CD4-positive, alpha-beta T cell (primary cell): ENCODE measurements around the gene NPIPB9. TPM values are rescaled to one million over a fixed set of nuclear protein-coding genes. Genes with fewer than 3 reads are reported as not detected.

Experiments
- ATAC-seq: fragments of 200-7000 bp; cut with Tn5 transposase; one replicate; pipeline ENCODE4 v1.10.0; 2022; ENCODE audit warnings: mild to moderate bottlenecking; ENCODE audit not compliant: poor library complexity
- CTCF ChIA-PET: fragments of 350-600 bp; sonication (Branson Sonifier 250); formaldehyde crosslinking; loops from one replicate; lab custom pipeline; 2021; ENCODE audit warnings: antibody characterized with exemption, inconsistent platforms; lab: Charles Lee
- POLR2A ChIA-PET: fragments of 350-600 bp; sonication (Branson Sonifier 250); formaldehyde crosslinking; loops from one replicate; lab custom pipeline; 2021; ENCODE audit warnings: antibody characterized with exemption, inconsistent platforms; lab: Charles Lee
- DNase-seq, 14 experiments: peaks; one replicate each; pipeline ENCODE4 v3.0.0-alpha.2; 2013 to 2020; ENCODE audit warnings: mixed read lengths in 2 of 14
- H3K27ac ChIP-seq, 2 donors: one replicate each; pipeline versions ENCODE4 v1.5.1 to v1.7.0; 2013; ENCODE audit warnings: low read length in 2 of 2, low read depth in 1 of 2, mild to moderate bottlenecking in 1 of 2
- H3K27me3 ChIP-seq, 2 experiments: 1 replicate in 1 of 2; 2 replicates in 1 of 2; pipeline versions ENCODE4 v1.6.1 to v1.7.0; 2013; ENCODE audit warnings: low read length in 2 of 2, control low read depth in 1 of 2, mild to moderate bottlenecking in 1 of 2, moderate library complexity in 1 of 2; ENCODE audit not compliant: insufficient read depth in 2 of 2, control insufficient read depth in 1 of 2
- H3K36me3 ChIP-seq: one replicate; pipeline ENCODE4 v1.6.1; 2013; ENCODE audit warnings: low read length, control low read depth; ENCODE audit not compliant: insufficient read depth
- H3K4me1 ChIP-seq: one replicate; pipeline ENCODE4 v1.6.1; 2013; ENCODE audit warnings: low read length, control low read depth; ENCODE audit not compliant: insufficient read depth
- H3K4me3 ChIP-seq: one replicate; pipeline ENCODE4 v1.5.1; 2013; ENCODE audit warnings: mild to moderate bottlenecking, low read length, moderate library complexity
- H3K9me3 ChIP-seq, 2 experiments: 1 replicate in 1 of 2; 2 replicates in 1 of 2; pipeline versions ENCODE4 v1.6.1 to v1.7.0; 2013; ENCODE audit warnings: low read length in 2 of 2, mild to moderate bottlenecking in 2 of 2, control low read depth in 1 of 2, moderate library complexity in 1 of 2; ENCODE audit not compliant: control insufficient read depth in 1 of 2, insufficient read depth in 1 of 2
- H3K27ac Mint-ChIP-seq: one replicate; pipeline ENCODE4 v1.8.0; 2020; ENCODE audit warnings: mixed read lengths
- H3K27me3 Mint-ChIP-seq: one replicate; pipeline ENCODE4 v1.8.0; 2021; ENCODE audit warnings: mixed read lengths
- H3K36me3 Mint-ChIP-seq: one replicate; pipeline ENCODE4 v1.8.0; 2021; ENCODE audit warnings: low read depth, mixed read lengths
- H3K4me1 Mint-ChIP-seq: one replicate; pipeline ENCODE4 v1.8.0; 2021; ENCODE audit warnings: low read depth, mixed read lengths
- H3K4me3 Mint-ChIP-seq: one replicate; pipeline ENCODE4 v1.8.0; 2020; ENCODE audit warnings: mild to moderate bottlenecking, mixed read lengths
- H3K9me3 Mint-ChIP-seq: one replicate; pipeline ENCODE4 v1.8.0; 2020; ENCODE audit warnings: mixed read lengths
- CTCF ChIP-seq: fragments of 200-600 bp; IDR thresholded peaks from one replicate; pipeline ENCODE4 v1.8.0; 2022; ENCODE audit warnings: antibody characterized with exemption, mild to moderate bottlenecking
- intact Hi-C, 2 experiments: fragments of 100-400 bp; cut with DNase I in 1 of 2; cut with micrococcal nuclease in 1 of 2; formaldehyde crosslinking; loops; one replicate each; pipeline versions ENCODE4 v1.15.1 to v1.9.0; 2023 to 2025; cut with DNase I, micrococcal nuclease
- microRNA-seq: library from miRNA; unstranded; fragments of <30 nt; microRNA quantifications from one replicate; pipeline ENCODE4 v1.2.0, GENCODE V29; 2021; ENCODE audit warnings: borderline microRNAs expressed, borderline replicate concordance
- total RNA-seq, 174 experiments: library from RNA in 2 of 174; stranded (reverse) in 2 of 174; gene quantifications; one replicate each; pipeline ENCODE4 v1.2.3 and lab custom pipeline; 2021 to 2026

The NPIPB9 gene
- total RNA-seq, 2 experiments from 2014 or later = 1.9 to 2.6 TPM

DNA sequence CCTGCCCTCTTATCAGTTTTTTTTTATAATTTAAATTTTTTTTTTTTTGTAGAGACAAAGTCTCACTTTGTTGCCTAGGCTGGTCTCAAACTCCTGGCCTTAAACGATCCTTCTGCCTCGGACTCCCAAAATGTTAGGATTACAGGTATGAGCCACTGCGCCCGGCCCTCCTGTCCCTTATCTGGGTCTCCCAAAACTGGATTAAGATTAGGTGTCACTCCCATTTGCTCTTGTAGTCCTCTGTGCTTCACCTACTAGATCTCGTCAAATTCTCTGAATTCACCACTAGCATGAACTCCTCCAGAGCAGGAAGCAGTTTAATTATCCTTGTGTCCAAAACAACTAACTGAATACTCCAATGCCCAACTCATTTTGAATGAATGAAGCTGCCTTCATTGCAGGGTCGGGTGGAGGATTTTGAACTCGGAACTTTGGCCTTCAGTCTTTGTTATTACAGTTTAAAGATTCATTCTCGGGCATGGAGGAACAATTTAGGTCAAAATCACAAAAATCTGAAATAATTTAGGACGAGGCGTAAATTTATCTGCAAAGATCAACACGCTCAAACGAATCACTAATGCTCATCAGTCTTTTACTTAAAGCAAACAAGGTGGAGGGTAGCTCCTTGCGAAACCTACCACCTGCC is 70.4 kb downstream of the NPIPB9 start:
- no peaks in the 10 kb centered on the region for H3K9me3 ChIP-seq
- peaks cover 31% of the 10 kb centered on the region for H3K4me1 ChIP-seq
- ChIA-PET POLR2A (interaction anchor here (0.6 to 4.4 kb wide), 27 partner anchors 7 to 1243 kb away, joined by 3 to 85 read pairs (median 5); partner anchors contain the start of genes ALDOA, APOBR, NFATC2IP and RABEP2), CTCF (interaction anchor here (2.4 kb wide), 1 partner anchor 25 kb away, joined by 6 read pairs; no protein-coding TSS in a partner anchor)
- peak overlapping the region; percentile 93 to 95 for H3K27ac ChIP-seq
- intact Hi-C loops = loop anchor here in 1 of 2 experiments (10.0 kb wide), 1 partner anchor 1173 kb away; the partner anchor contains the start of genes HIRIP3 and INO80E
- no peaks in the 10 kb centered on the region for H3K27me3 ChIP-seq
- H3K9me3 Mint-ChIP-seq = no peaks in the 10 kb centered on the region
- H3K4me1 Mint-ChIP-seq = peaks cover 42% of the 10 kb centered on the region
- peaks cover 24% of the 10 kb centered on the region for H3K36me3 ChIP-seq
- no peak for DNase-seq
- peak overlapping the region; percentile 99 for H3K27ac Mint-ChIP-seq
- no peak for TF ChIP-seq CTCF
- H3K4me3 Mint-ChIP-seq = peak overlapping the region; percentile 84
- no peak for ATAC-seq
- peaks cover 38% of the 10 kb centered on the region for H3K36me3 Mint-ChIP-seq
- peak overlapping the region; percentile 90 for H3K4me3 ChIP-seq
- H3K27me3 Mint-ChIP-seq = no peaks in the 10 kb centered on the region

Small RNAs within 50 kb of the gene (microRNA-seq; reads per million reads assigned to microRNA genes)
- gene MIR6862-2 = not detected

Other genes with a start within 250 kb of the NPIPB9 start
- not detected for gene IL27, start 245.0 kb upstream of the NPIPB9 start, total RNA-seq
- not detected for gene NUPR1, start 212.8 kb upstream of the NPIPB9 start, total RNA-seq
- 10 to 100 TPM; 38.9 to 40.3 TPM for gene SGF29, start 197.9 kb upstream of the NPIPB9 start, total RNA-seq
- gene SULT1A2, start 154.7 kb upstream of the NPIPB9 start, total RNA-seq = under 1 TPM; 0.19 to 0.45 TPM
- gene SULT1A1, start 141.7 kb upstream of the NPIPB9 start, total RNA-seq = 10 to 100 TPM; 13.8 to 14.4 TPM
- under 1 TPM in 1 of 2 experiments, not detected in 1; 0.58 TPM for gene NPIPB8, start 113.7 kb upstream of the NPIPB9 start, total RNA-seq
- gene EIF3C, start 40.3 kb upstream of the NPIPB9 start, total RNA-seq = 100 to 1,000 TPM; 220 to 237 TPM
- gene ATXN2L, start 71.2 kb downstream of the NPIPB9 start, total RNA-seq = 100 to 1,000 TPM; 292 to 304 TPM
- gene TUFM, start 94.6 kb downstream of the NPIPB9 start, total RNA-seq = 100 to 1,000 TPM; 102 to 103 TPM
- 10 to 100 TPM; 50.6 to 58.9 TPM for gene SH2B1, start 112.1 kb downstream of the NPIPB9 start, total RNA-seq
- under 1 TPM; 0.56 to 0.77 TPM for gene ATP2A1, start 126.7 kb downstream of the NPIPB9 start, total RNA-seq
- 10 to 100 TPM; 23.3 to 23.4 TPM for gene RABEP2, start 173.5 kb downstream of the NPIPB9 start, total RNA-seq
- gene CD19, start 180.2 kb downstream of the NPIPB9 start, total RNA-seq = under 1 TPM; 0.14 to 0.27 TPM
- 10 to 100 TPM; 47.4 to 51.0 TPM for gene NFATC2IP, start 199.2 kb downstream of the NPIPB9 start, total RNA-seq
- gene SPNS1, start 223.0 kb downstream of the NPIPB9 start, total RNA-seq = 10 to 100 TPM; 24.4 to 28.1 TPM
- gene LAT, start 233.3 kb downstream of the NPIPB9 start, total RNA-seq = 100 to 1,000 TPM; 156 to 160 TPM